ENCODE data around the gene NHLRC4.

GRCh38 chr16:551210-551609, 15.6 kb upstream of the NHLRC4 start:
- TF ChIP-seq CTCF (conservative IDR thresholded peaks at IDR 0.05 in 1 of 2, IDR thresholded peaks at IDR 0.05 in 1 of 2; ENCODE audit: low read depth in 1 of 2, low read length in 2 of 2) (no peak), EZH2 (IDR thresholded peaks at IDR 0.05; ENCODE audit: low read length, missing control alignments) (no peak)
